ENCODE data around the gene TNRC6A. TPM values are rescaled to one million over a fixed set of nuclear protein-coding genes. Genes with fewer than 3 reads are reported as not detected.
"Not testable (repeated sequence)": the region's sequence is repeated elsewhere in the genome, so short reads cannot be mapped to it uniquely, and the experiment has no call there.

Gene TNRC6A
- polyA plus RNA-seq, 4 donors, result 46.7 to 77.3 (median 54.7) TPM

- no peak for DNase-seq (ENCODE audit: low read depth in 4 of 4, low spot score in 3 of 4)
Observed at GRCh38 chr16:24723663-24724062, 5.8 kb upstream of the TNRC6A start.

GRCh38 chr16:24728011-24728410 lies 1.4 kb upstream of the TNRC6A start:
- no peak for DNase-seq (ENCODE audit: low read depth in 4 of 4, low spot score in 3 of 4)

- DNase-seq (ENCODE audit: low read depth in 4 of 4, low spot score in 3 of 4), result no peak
Observed at GRCh38 chr16:24728891-24729242, 584 bp upstream of the TNRC6A start.

- DNase-seq (ENCODE audit: low read depth in 4 of 4, low spot score in 3 of 4), result no peak
Observed at GRCh38 chr16:24729951-24730815, 732 bp downstream of the TNRC6A start.

GRCh38 chr16:24730914-24731313 lies 1.5 kb downstream of the TNRC6A start:
- DNase-seq (ENCODE audit: low read depth in 4 of 4, low spot score in 3 of 4), result no peak

- DNase-seq (ENCODE audit: low read depth in 4 of 4, low spot score in 3 of 4), result no peak
Observed at GRCh38 chr16:24731722-24732419, 2.4 kb downstream of the TNRC6A start.

GRCh38 chr16:24734382-24734781 lies 4.9 kb downstream of the TNRC6A start:
- no peak for DNase-seq (ENCODE audit: low read depth in 4 of 4, low spot score in 3 of 4)

GRCh38 chr16:24736758-24737157 lies 7.3 kb downstream of the TNRC6A start:
- no peak for DNase-seq (ENCODE audit: low read depth in 4 of 4, low spot score in 3 of 4)

GRCh38 chr16:24737391-24737871 lies 8.0 kb downstream of the TNRC6A start:
- no peak for DNase-seq (ENCODE audit: low read depth in 4 of 4, low spot score in 3 of 4)

GRCh38 chr16:24737916-24738594 lies 8.6 kb downstream of the TNRC6A start:
- DNase-seq (ENCODE audit: low read depth in 4 of 4, low spot score in 3 of 4), result no peak

GRCh38 chr16:24738895-24739294 lies 9.4 kb downstream of the TNRC6A start:
- DNase-seq (ENCODE audit: low read depth in 4 of 4, low spot score in 3 of 4), result no peak

- no peak for DNase-seq (ENCODE audit: low read depth in 4 of 4, low spot score in 3 of 4)
Observed at GRCh38 chr16:24741862-24742261, 12.4 kb downstream of the TNRC6A start.

- not testable (repeated sequence) for DNase-seq (ENCODE audit: low read depth in 4 of 4, low spot score in 3 of 4)
Observed at GRCh38 chr16:24742610-24743009, 13.2 kb downstream of the TNRC6A start.

- no peak for DNase-seq (ENCODE audit: low read depth in 4 of 4, low spot score in 3 of 4)
Observed at GRCh38 chr16:24745391-24745790, 15.9 kb downstream of the TNRC6A start.

- no peak for DNase-seq (ENCODE audit: low read depth in 4 of 4, low spot score in 3 of 4)
Observed at GRCh38 chr16:24745791-24746190, 16.3 kb downstream of the TNRC6A start.

GRCh38 chr16:24747441-24747840 lies 18.0 kb downstream of the TNRC6A start:
- no peak for DNase-seq (ENCODE audit: low read depth in 4 of 4, low spot score in 3 of 4)

- DNase-seq (ENCODE audit: low read depth in 4 of 4, low spot score in 3 of 4), result no peak
Observed at GRCh38 chr16:24748242-24748641, 18.8 kb downstream of the TNRC6A start.

- no peak for DNase-seq (ENCODE audit: low read depth in 4 of 4, low spot score in 3 of 4)
Observed at GRCh38 chr16:24749310-24749709, 19.9 kb downstream of the TNRC6A start.

- DNase-seq (ENCODE audit: low read depth in 4 of 4, low spot score in 3 of 4), result not testable (repeated sequence)
Observed at GRCh38 chr16:24749872-24750271, 20.4 kb downstream of the TNRC6A start.

GRCh38 chr16:24753000-24753399 lies 23.5 kb downstream of the TNRC6A start:
- no peak for DNase-seq (ENCODE audit: low read depth in 4 of 4, low spot score in 3 of 4)

GRCh38 chr16:24753437-24753836 lies 24.0 kb downstream of the TNRC6A start:
- no peak for DNase-seq (ENCODE audit: low read depth in 4 of 4, low spot score in 3 of 4)
